T-helper 22 cell (primary cell): ENCODE results near the gene TRAPPC2L.

ENCODE experiments used
- DNase-seq: peaks from one replicate; pipeline ENCODE4 v3.0.0-alpha.2; 2020; ENCODE audit warnings: low read depth

The TRAPPC2L gene

GRCh38 chr16:88839745-88840599 is 17.0 kb upstream of the TRAPPC2L start:
- DNase-seq, result no peak

- DNase-seq, result no peak
Observed at GRCh38 chr16:88840600-88841215, 16.2 kb upstream of the TRAPPC2L start.

- no peak for DNase-seq
Observed at GRCh38 chr16:88841521-88842307, 15.2 kb upstream of the TRAPPC2L start.

GRCh38 chr16:88842308-88842756 is 14.6 kb upstream of the TRAPPC2L start:
- DNase-seq, result no peak

- DNase-seq, result no peak
Observed at GRCh38 chr16:88842806-88843205, 14.1 kb upstream of the TRAPPC2L start.

- DNase-seq, result no peak
Observed at GRCh38 chr16:88843256-88843655, 13.7 kb upstream of the TRAPPC2L start.

- no peak for DNase-seq
Observed at GRCh38 chr16:88844419-88845036, 12.4 kb upstream of the TRAPPC2L start.

GRCh38 chr16:88846088-88846487 is 10.8 kb upstream of the TRAPPC2L start:
- DNase-seq, result no peak

GRCh38 chr16:88847654-88848053 is 9.3 kb upstream of the TRAPPC2L start:
- no peak for DNase-seq

GRCh38 chr16:88848557-88848956 is 8.4 kb upstream of the TRAPPC2L start:
- no peak for DNase-seq

- no peak for DNase-seq
Observed at GRCh38 chr16:88850531-88851199, 6.3 kb upstream of the TRAPPC2L start.

GRCh38 chr16:88851616-88852015 is 5.3 kb upstream of the TRAPPC2L start:
- no peak for DNase-seq

- no peak for DNase-seq
Observed at GRCh38 chr16:88853325-88853941, 3.5 kb upstream of the TRAPPC2L start.

GRCh38 chr16:88854306-88855111 is 2.4 kb upstream of the TRAPPC2L start:
- no peak for DNase-seq

GRCh38 chr16:88855176-88855575 is 1.8 kb upstream of the TRAPPC2L start:
- no peak for DNase-seq

- no peak for DNase-seq
Observed at GRCh38 chr16:88855736-88856121, 1.2 kb upstream of the TRAPPC2L start.

GRCh38 chr16:88856122-88856827 is 652 bp upstream of the TRAPPC2L start:
- peak; percentile 8 for DNase-seq

GRCh38 chr16:88857728-88858339 is 907 bp downstream of the TRAPPC2L start:
- DNase-seq, result peak; percentile 43

GRCh38 chr16:88859381-88860091 is 2.6 kb downstream of the TRAPPC2L start:
- DNase-seq, result no peak
